Measurements from ENCODE around the gene TOP1.
"Not testable (repeated sequence)": the region's sequence is repeated elsewhere in the genome, so short reads cannot be mapped to it uniquely, and the experiment has no call there.

TOP1 gene

GRCh38 chr20:41095110-41095969 lies 66.7 kb downstream of the TOP1 start:
- peak; percentile 76 for DNase-seq

- no peak for DNase-seq
These were observed 70.2 kb downstream of the TOP1 start for GRCh38 chr20:41098703-41099250.

- DNase-seq, result no peak
These were observed 71.4 kb downstream of the TOP1 start for GRCh38 chr20:41100001-41100480.

GRCh38 chr20:41101660-41102059 lies 73.0 kb downstream of the TOP1 start:
- no peak for DNase-seq

GRCh38 chr20:41108531-41108930 lies 79.9 kb downstream of the TOP1 start:
- no peak for DNase-seq

GRCh38 chr20:41110012-41110411 lies 81.4 kb downstream of the TOP1 start:
- DNase-seq, result no peak

- no peak for DNase-seq
These were observed 82.4 kb downstream of the TOP1 start for GRCh38 chr20:41110930-41111577.

- DNase-seq, result peak; percentile 16
These were observed 82.9 kb downstream of the TOP1 start for GRCh38 chr20:41111578-41111951.

- DNase-seq, result no peak
These were observed 87.8 kb downstream of the TOP1 start for GRCh38 chr20:41116282-41116956.

GRCh38 chr20:41118159-41118558 lies 89.5 kb downstream of the TOP1 start:
- not testable (repeated sequence) for DNase-seq

- DNase-seq, result no peak
These were observed 90.0 kb downstream of the TOP1 start for GRCh38 chr20:41118632-41119031.

GRCh38 chr20:41119614-41120561 lies 91.3 kb downstream of the TOP1 start:
- DNase-seq, result no peak

- no peak for DNase-seq
These were observed 92.8 kb downstream of the TOP1 start for GRCh38 chr20:41121399-41121798.

GRCh38 chr20:41123631-41124030 lies 95.0 kb downstream of the TOP1 start:
- DNase-seq, result no peak

- no peak for DNase-seq
These were observed 96.0 kb downstream of the TOP1 start for GRCh38 chr20:41124451-41125094.

- no peak for DNase-seq
These were observed 97.2 kb downstream of the TOP1 start for GRCh38 chr20:41125530-41126457.

GRCh38 chr20:41126719-41127118 lies 98.1 kb downstream of the TOP1 start:
- DNase-seq, result no peak

- not testable (repeated sequence) for DNase-seq
These were observed 99.7 kb downstream of the TOP1 start for GRCh38 chr20:41128317-41128716.

GRCh38 chr20:41131594-41132387 lies 103.2 kb downstream of the TOP1 start:
- no peak for DNase-seq

- not testable (repeated sequence) for DNase-seq
These were observed 103.8 kb downstream of the TOP1 start for GRCh38 chr20:41132388-41132775.
